Activated CD4-positive, alpha-beta T cell treated with anti-CD3 and anti-CD28 coated beads for 36 hours (primary cell): ENCODE data around the gene ZDHHC19. TPM values are rescaled to one million over a fixed set of nuclear protein-coding genes. Genes with fewer than 3 reads are reported as not detected.

ENCODE experiments used
- ATAC-seq: fragments of 200-7000 bp; cut with Tn5 transposase; one replicate; pipeline ENCODE4 v1.10.0; 2021; ENCODE audit warnings: mild to moderate bottlenecking, moderate library complexity
- CTCF ChIA-PET: fragments of 350-600 bp; sonication (Branson Sonifier 250); formaldehyde crosslinking; loops from one replicate; lab custom pipeline; 2021; ENCODE audit warnings: antibody characterized with exemption; lab: Charles Lee
- POLR2A ChIA-PET: fragments of 350-600 bp; sonication (Branson Sonifier 250); formaldehyde crosslinking; loops from one replicate; lab custom pipeline; 2021; ENCODE audit warnings: antibody characterized with exemption, inconsistent platforms; lab: Charles Lee
- DNase-seq: peaks from one replicate; pipeline ENCODE4 v3.0.0-alpha.2; 2020
- H3K27ac Mint-ChIP-seq: one replicate; pipeline ENCODE4 v1.8.0; 2021; ENCODE audit warnings: mixed read lengths
- H3K27me3 Mint-ChIP-seq: one replicate; pipeline ENCODE4 v1.8.0; 2021; ENCODE audit warnings: mixed read lengths
- H3K36me3 Mint-ChIP-seq: one replicate; pipeline ENCODE4 v1.8.0; 2021; ENCODE audit warnings: low read depth, mixed read lengths
- H3K4me1 Mint-ChIP-seq: one replicate; pipeline ENCODE4 v1.8.0; 2021; ENCODE audit warnings: mixed read lengths
- H3K4me3 Mint-ChIP-seq: one replicate; pipeline ENCODE4 v1.8.0; 2021; ENCODE audit warnings: mild to moderate bottlenecking, moderate library complexity, mixed read lengths
- H3K9me3 Mint-ChIP-seq: one replicate; pipeline ENCODE4 v1.8.0; 2021; ENCODE audit warnings: low read depth, mixed read lengths
- intact Hi-C, 2 experiments: fragments of 100-400 bp; cut with DNase I in 1 of 2; cut with micrococcal nuclease in 1 of 2; formaldehyde crosslinking; loops; one replicate each; pipeline versions ENCODE4 v1.14.2 to v1.15.1; 2022 to 2024; cut with DNase I, micrococcal nuclease
- total RNA-seq, 2 experiments: library from RNA; stranded (reverse); gene quantifications; one replicate each; pipeline ENCODE4 v1.2.3, GENCODE V29; 2021

ZDHHC19 gene
- total RNA-seq, 2 experiments from 2014 or later: not detected

DNA sequence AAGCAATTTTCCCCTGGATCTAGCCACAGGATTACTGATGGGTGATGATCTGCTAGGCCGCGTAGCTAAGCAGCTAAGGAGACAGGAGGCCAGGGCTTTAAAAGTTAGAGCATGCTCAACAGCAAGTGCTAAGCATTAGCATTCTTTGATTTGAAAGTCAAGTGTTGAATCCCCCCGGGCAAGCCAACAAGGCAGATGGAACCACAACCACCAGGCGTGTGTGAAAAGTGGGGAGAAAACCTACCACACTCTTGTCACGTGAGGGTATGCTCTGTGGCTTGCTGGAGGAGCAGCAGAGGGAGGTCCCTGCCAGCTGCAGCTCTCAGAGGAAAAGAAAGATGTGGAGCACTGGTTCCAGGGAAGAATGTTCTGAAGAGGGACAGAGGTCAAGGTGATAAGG lies 26.0 kb upstream of the ZDHHC19 start:
- DNase-seq (no peak), ATAC-seq (no peak)
- H3K27ac Mint-ChIP-seq: peak overlapping the region; percentile 7
- H3K27me3 Mint-ChIP-seq: no peaks in the 10 kb centered on the region
- intact Hi-C loops: no loop called here
- H3K9me3 Mint-ChIP-seq: no peaks in the 10 kb centered on the region
- ChIA-PET POLR2A (interaction anchor here (0.6 kb wide), 1 partner anchor 76 kb away, joined by 5 read pairs; no protein-coding TSS in a partner anchor), CTCF (no interaction called here)
- H3K4me3 Mint-ChIP-seq: no peak overlapping the region
- H3K4me1 Mint-ChIP-seq: peaks cover 11% of the 10 kb centered on the region
- H3K36me3 Mint-ChIP-seq: peaks cover 22% of the 10 kb centered on the region

DNA sequence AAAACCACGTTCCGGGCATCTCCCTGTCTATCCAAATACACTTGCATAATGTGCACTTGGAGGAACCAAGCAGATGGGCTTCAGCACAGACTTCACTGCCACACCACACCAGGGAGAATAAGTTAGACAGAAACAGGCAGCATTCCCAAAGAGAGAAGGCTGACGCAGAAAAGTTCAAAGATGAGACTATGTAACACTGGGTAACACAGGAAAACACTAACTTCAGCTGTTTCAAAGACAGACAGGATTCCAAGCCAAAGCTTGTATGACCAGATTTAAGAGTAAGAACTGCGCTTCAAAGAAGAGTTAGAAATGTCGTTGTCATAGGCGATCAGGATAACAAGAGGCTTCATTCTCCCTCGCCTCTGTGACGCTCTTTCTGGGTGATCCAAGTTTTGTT lies 25.0 kb upstream of the ZDHHC19 start:
- peaks cover 14% of the 10 kb centered on the region for H3K4me1 Mint-ChIP-seq
- intact Hi-C loops: no loop called here
- H3K36me3 Mint-ChIP-seq: peaks cover 16% of the 10 kb centered on the region
- no peaks in the 10 kb centered on the region for H3K9me3 Mint-ChIP-seq
- H3K27ac Mint-ChIP-seq: no peak overlapping the region
- H3K27me3 Mint-ChIP-seq: no peaks in the 10 kb centered on the region
- CTCF ChIA-PET: no interaction called here
- POLR2A ChIA-PET: no interaction called here
- DNase-seq (no peak), ATAC-seq (no peak)
- H3K4me3 Mint-ChIP-seq: no peak overlapping the region

DNA sequence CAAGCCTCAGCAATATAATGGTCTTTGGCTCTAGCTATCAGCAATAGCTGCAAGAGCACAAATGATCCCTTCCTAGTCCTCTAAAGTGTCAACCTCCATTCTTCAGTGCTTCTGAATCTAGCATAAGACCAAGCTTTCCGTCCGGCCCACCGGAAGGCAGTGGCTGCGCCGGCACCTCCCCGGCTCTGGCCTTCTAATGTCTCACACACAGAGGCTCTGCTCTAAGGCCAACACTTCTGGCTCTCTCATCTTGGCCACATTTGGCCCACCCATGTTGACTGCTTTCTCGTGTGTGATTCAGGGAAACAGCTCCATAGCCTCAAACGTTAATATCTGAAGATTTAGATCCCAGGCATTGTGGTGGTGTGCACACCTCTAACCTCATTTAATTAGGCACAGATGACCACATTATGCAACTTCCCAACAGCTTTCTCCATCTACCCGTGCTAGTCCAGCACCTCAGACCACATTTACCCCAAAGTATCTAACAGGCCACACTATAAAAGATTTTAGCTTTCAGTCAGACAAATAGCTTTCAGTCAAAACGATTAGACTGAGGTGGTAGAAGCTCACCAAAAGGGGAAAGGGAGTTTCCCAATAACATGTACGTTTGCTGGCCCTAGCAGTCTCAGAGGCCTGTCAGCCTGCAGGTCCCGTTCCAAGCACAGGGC lies 24.4 kb upstream of the ZDHHC19 start:
- ATAC-seq (no peak), DNase-seq (no peak)
- ChIA-PET POLR2A (no interaction called here), CTCF (interaction anchor here (1.0 to 1.2 kb wide), 2 partner anchors 8 to 376 kb away, joined by 3 read pairs; no protein-coding TSS in a partner anchor)
- H3K4me1 Mint-ChIP-seq: peaks cover 14% of the 10 kb centered on the region
- H3K27ac Mint-ChIP-seq: no peak overlapping the region
- H3K27me3 Mint-ChIP-seq: no peaks in the 10 kb centered on the region
- H3K36me3 Mint-ChIP-seq: peaks cover 13% of the 10 kb centered on the region
- H3K9me3 Mint-ChIP-seq: no peaks in the 10 kb centered on the region
- intact Hi-C loops: no loop called here
- no peak overlapping the region for H3K4me3 Mint-ChIP-seq

DNA sequence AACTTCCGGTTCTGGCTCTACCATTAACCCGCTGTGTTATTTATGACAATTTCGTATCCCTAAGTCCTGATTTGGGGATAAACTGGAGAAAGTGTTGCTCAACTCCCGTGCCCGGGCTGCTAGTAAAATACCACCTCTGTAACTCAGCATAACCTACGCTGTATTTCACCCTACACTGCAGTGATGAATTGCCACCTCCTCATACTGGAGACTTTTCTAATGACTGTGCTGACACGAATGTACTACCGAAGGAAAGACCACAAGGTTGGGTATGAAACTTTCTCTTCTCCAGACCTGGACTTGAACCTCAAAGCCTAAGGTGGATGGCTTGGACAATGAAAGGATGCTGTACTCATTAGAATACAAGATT lies 21.7 kb upstream of the ZDHHC19 start:
- Mint-ChIP-seq H3K27ac (peak overlapping the region; percentile 58), H3K4me1 (peaks cover 14% of the 10 kb centered on the region), H3K9me3 (no peaks in the 10 kb centered on the region), H3K27me3 (no peaks in the 10 kb centered on the region), H3K4me3 (no peak overlapping the region), H3K36me3 (no peaks in the 10 kb centered on the region)
- POLR2A ChIA-PET: no interaction called here
- DNase-seq (no peak), ATAC-seq (peak; percentile 76)
- CTCF ChIA-PET: interaction anchor here (1.2 kb wide), 1 partner anchor 40 kb away, joined by 4 read pairs; no protein-coding TSS in a partner anchor
- intact Hi-C loops: no loop called here

DNA sequence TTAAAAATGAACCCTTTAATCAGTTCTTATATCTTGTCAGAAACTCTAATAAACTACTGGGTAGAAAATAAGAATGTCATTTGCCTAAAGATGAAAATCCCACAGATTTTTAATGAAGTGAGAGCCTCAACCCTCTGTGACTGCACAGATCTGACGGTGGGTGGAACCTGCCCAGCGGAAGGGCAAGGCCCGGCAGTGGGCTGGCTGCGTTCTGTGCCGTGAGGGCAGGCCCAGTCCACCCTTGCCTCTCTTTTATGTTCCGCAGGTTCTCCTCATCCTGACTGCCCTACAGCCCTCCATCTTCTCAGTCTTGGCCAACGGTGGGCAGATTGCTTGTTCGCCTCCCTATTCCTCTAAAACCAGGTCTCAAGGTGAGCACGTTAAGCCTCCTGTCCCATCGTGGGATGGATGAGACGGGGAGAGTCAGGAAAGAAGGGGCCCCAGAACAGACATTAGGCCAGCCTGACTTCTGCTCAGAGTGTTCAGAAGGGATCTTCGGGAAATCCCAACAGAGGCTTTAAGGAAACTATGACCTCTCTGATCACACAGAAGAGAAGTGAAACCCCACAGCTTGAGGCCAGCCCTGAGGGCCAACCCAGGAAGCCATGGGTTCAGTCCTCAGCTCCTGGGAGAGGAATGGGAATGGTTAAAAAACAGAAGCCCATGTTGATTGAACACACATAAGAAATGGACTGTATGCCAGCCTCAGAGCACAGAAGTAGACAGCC lies 21.1 kb upstream of the ZDHHC19 start:
- ChIA-PET CTCF (interaction anchor here (1.2 kb wide), 1 partner anchor 40 kb away, joined by 4 read pairs; no protein-coding TSS in a partner anchor), POLR2A (no interaction called here)
- H3K4me3 Mint-ChIP-seq: no peak overlapping the region
- H3K36me3 Mint-ChIP-seq: no peaks in the 10 kb centered on the region
- intact Hi-C loops: no loop called here
- no peaks in the 10 kb centered on the region for H3K9me3 Mint-ChIP-seq
- ATAC-seq (peak; percentile 80), DNase-seq (peak; percentile 25)
- H3K27ac Mint-ChIP-seq: peak overlapping the region; percentile 58
- H3K27me3 Mint-ChIP-seq: no peaks in the 10 kb centered on the region
- H3K4me1 Mint-ChIP-seq: peaks cover 14% of the 10 kb centered on the region

DNA sequence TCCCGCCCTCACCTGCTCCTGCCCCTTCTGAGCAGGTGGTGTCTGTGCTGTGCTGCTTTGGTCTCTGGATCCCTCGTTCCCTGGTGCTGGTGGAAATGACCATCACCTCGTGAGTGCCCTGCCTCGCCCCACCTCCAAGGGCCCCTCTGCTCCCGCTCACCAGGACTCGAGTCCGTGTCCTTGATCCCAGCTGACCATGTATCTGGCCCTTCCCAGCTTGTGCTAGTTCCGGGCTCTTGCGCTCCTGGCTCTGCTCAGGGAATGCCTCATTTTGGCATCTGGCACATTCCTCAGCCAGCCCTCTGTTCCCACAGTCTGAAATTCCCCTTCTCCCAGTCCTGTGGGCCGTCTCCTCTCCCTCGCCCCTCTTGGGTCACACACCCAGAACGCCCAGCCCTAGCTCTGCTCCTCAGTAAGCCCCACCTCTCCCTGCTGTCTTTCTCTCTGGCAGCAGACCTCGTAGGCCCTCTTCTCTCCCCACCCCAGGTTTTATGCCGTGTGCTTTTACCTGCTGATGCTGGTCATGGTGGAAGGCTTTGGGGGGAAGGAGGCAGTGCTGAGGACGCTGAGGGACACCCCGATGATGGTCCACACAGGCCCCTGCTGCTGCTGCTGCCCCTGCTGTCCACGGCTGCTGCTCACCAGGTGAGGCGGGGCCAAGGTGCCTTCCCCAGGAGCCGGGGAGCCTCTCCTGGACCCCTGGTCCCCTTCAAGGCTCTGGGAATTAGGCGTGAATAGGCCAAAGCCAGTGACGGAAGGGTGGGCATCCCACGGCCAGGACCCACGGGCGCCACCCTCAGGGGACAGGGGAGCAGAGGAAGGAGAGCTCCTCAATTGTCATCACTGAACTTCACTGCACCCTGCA lies 16.7 kb upstream of the ZDHHC19 start:
- H3K27me3 Mint-ChIP-seq: peaks cover 5% of the 10 kb centered on the region
- H3K27ac Mint-ChIP-seq: no peak overlapping the region
- H3K4me1 Mint-ChIP-seq: peaks cover 10% of the 10 kb centered on the region
- CTCF ChIA-PET: no interaction called here
- intact Hi-C loops: no loop called here
- POLR2A ChIA-PET: interaction anchor here (0.6 kb wide), 1 partner anchor 480 kb away, joined by 4 read pairs; no protein-coding TSS in a partner anchor
- H3K4me3 Mint-ChIP-seq: no peak overlapping the region
- ATAC-seq (no peak), DNase-seq (no peak)
- H3K36me3 Mint-ChIP-seq: no peaks in the 10 kb centered on the region
- H3K9me3 Mint-ChIP-seq: no peaks in the 10 kb centered on the region

DNA sequence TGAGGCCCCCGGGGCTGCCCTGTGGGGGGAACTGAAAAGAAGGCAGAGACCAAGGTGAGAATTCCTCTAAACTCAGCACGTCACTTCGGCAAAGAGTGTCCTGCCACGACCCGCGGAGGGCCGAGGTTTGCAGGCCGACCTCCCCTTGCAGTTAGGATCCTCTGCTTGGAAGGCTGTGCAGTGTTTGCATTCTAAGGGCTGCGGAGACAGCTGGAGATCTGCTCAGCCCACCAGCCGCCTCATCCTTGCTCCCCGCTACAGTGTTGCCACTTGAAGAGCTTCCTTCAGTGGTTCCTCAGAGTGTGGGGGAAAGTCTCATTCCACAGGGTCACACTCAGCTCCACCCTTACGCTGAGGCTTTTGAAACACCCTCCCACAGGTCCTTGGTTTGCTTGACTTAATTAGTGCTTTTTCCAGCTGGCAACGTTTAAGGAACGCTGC lies 15.9 kb upstream of the ZDHHC19 start:
- ChIA-PET CTCF (interaction anchor here (0.9 kb wide), 1 partner anchor 204 kb away, joined by 4 read pairs; no protein-coding TSS in a partner anchor), POLR2A (interaction anchor here (0.6 kb wide), 1 partner anchor 481 kb away, joined by 4 read pairs; no protein-coding TSS in a partner anchor)
- ATAC-seq (no peak), DNase-seq (no peak)
- Mint-ChIP-seq H3K27me3 (peaks cover 5% of the 10 kb centered on the region), H3K4me3 (no peak overlapping the region), H3K36me3 (no peaks in the 10 kb centered on the region), H3K4me1 (peaks cover 3% of the 10 kb centered on the region), H3K9me3 (no peaks in the 10 kb centered on the region), H3K27ac (no peak overlapping the region)
- intact Hi-C loops: no loop called here

DNA sequence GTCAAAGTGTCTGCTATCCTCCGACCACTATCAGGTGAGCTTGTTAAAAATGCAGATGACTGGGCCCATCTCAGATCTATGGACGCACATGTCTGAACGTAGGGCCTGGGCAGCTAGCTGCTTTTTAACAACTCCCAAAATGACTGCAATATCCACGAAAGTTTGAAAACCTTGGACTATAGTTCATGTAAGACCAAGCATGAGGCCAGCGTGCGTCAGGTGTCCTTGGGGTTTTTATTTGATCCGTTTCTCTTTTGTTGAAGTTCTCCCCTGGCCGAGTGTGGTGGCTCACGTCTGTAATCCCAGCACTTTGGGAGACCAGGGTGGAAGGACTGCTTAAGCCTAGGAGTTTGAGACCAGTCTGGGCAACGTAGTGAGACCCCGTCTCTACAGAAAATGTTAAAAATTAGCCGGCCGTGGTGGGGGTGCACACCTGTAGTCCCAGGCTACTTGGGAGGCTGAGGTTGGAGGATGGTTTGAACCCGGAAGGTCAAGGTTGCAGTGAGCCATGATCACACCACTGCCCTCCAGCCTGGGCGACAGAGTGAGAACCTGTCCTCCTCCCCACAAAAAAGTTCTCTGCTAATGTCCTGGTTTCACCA lies 14.7 kb upstream of the ZDHHC19 start:
- POLR2A ChIA-PET: no interaction called here
- Mint-ChIP-seq H3K9me3 (no peaks in the 10 kb centered on the region), H3K4me1 (no peaks in the 10 kb centered on the region), H3K4me3 (no peak overlapping the region), H3K27ac (no peak overlapping the region), H3K27me3 (peaks cover 5% of the 10 kb centered on the region), H3K36me3 (no peaks in the 10 kb centered on the region)
- ATAC-seq: no peak
- intact Hi-C loops: no loop called here
- CTCF ChIA-PET: interaction anchor here (0.9 kb wide), 2 partner anchors 28 to 296 kb away, joined by 3 read pairs; no protein-coding TSS in a partner anchor
- DNase-seq: no peak

DNA sequence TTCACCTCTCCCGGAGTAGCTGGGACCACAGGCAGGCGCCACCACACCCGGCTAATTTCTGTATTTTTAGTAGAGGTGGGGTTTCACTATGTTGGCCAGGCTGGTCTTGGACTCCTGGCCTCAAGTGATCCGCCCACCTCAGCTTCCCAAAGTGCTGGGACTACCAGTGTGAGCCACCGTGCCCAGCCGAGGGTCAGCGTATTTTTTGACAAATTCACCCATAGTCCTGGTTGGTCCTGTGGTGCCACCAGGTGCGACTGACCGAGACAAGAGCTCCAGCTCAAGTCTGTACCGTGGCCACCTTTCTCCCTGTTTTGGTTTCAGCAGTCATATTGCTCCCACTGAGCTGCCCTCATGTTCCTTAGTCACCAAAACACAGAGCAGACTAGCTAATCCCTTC lies 13.9 kb upstream of the ZDHHC19 start:
- Mint-ChIP-seq H3K27me3 (peaks cover 5% of the 10 kb centered on the region), H3K27ac (no peak overlapping the region), H3K4me3 (no peak overlapping the region), H3K4me1 (peaks cover 1% of the 10 kb centered on the region), H3K9me3 (no peaks in the 10 kb centered on the region), H3K36me3 (no peaks in the 10 kb centered on the region)
- no peak for ATAC-seq
- intact Hi-C loops: no loop called here
- DNase-seq: no peak
- ChIA-PET POLR2A (no interaction called here), CTCF (interaction anchor here (0.9 kb wide), 2 partner anchors 29 to 297 kb away, joined by 3 read pairs; no protein-coding TSS in a partner anchor)

DNA sequence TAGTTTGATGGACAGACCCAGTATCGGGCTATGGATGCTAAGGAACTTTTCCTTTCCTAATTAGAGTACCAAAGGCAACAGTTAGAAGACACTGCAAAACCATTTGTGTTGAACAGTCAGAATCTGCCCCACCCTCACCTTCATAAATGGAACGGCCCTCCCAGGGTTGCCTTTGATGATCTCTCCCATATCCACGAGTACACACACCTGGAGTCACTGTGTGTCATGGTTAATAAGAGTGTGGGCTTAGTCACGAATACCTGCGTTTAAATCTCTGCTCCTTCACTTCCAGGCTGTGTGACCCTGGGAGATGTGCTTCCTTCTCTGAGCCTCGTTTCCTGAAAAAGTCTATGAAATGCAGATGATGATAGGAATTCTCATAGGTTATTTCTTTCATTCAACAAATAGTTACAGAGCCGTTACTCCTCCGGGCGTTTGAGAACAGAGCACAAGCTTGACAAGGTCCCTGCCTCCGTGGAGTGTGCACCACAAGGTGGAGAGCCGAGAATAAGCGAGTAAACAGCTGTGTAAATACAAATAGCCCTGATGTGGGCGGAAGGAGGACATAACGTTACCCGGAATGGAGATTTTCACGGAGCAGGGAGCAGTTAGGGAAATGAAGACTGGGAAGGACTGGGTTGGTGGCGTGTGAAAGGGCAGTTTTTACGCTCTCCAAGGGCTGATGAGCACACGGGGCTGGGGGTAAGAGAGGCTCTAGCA lies 11.8 kb upstream of the ZDHHC19 start:
- H3K4me1 Mint-ChIP-seq: peaks cover 12% of the 10 kb centered on the region
- ChIA-PET CTCF (no interaction called here), POLR2A (no interaction called here)
- H3K4me3 Mint-ChIP-seq: no peak overlapping the region
- no peaks in the 10 kb centered on the region for H3K9me3 Mint-ChIP-seq
- DNase-seq (no peak), ATAC-seq (no peak)
- H3K36me3 Mint-ChIP-seq: no peaks in the 10 kb centered on the region
- H3K27ac Mint-ChIP-seq: no peak overlapping the region
- intact Hi-C loops: no loop called here
- H3K27me3 Mint-ChIP-seq: peaks cover 5% of the 10 kb centered on the region
